Measurements from ENCODE around the gene SHANK2.

DNA sequence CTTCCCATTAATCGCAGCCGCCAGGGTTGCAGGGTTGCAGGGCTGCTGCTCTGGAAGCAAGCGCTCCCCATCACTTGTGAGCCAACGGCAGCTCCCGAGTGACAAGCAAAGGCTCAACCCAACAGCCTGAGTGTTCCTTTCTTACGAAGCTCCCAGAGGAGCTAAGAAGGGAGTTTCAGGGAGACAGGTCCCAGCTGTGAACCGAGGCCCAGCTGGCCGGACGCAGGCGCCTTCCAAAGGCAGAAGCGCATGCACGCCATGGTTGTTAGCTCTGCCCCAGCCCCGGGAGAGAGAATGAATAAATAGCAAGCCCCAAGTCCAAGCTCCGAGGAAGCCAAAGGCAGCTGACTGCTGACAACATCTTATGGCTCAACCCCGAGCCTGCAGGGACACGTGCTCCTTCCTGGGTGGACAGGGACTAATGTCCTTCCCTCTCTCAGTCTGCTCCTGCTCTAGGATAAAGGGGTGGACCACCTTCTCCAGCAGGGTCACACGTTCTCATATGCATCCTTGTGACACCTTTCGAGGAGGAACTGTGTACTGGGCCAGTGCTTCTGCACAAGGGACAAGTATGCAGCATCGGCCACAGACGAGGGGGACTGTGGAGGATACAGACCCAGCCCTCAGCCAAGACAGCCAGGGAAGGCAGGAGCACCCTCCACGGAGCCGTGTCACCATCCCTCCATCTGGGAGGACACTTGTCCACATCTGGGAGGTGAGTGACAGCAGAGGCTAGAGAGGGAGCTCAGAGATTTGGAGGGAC, 29.9 kb downstream of the SHANK2 start:
- TF ChIP-seq, protein P1, sequence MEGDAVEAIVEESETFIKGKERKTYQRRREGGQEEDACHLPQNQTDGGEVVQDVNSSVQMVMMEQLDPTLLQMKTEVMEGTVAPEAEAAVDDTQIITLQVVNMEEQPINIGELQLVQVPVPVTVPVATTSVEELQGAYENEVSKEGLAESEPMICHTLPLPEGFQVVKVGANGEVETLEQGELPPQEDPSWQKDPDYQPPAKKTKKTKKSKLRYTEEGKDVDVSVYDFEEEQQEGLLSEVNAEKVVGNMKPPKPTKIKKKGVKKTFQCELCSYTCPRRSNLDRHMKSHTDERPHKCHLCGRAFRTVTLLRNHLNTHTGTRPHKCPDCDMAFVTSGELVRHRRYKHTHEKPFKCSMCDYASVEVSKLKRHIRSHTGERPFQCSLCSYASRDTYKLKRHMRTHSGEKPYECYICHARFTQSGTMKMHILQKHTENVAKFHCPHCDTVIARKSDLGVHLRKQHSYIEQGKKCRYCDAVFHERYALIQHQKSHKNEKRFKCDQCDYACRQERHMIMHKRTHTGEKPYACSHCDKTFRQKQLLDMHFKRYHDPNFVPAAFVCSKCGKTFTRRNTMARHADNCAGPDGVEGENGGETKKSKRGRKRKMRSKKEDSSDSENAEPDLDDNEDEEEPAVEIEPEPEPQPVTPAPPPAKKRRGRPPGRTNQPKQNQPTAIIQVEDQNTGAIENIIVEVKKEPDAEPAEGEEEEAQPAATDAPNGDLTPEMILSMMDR (IDR thresholded peaks at IDR 0.05) = no peak
- TF ChIP-seq EP300 (IDR thresholded peaks at IDR 0.05; ENCODE audit: low read depth) = no peak
